ENCODE results near the gene NEDD4L.

GRCh38 chr18:58158459-58158858, 114.4 kb downstream of the NEDD4L start:
- no peak for TF ChIP-seq RARB (CRISPR knock-in tag; IDR thresholded peaks at IDR 0.05)
- no peak for TF ChIP-seq PATZ1 (CRISPR knock-in tag; IDR thresholded peaks at IDR 0.05; ENCODE audit: borderline replicate concordance)
- no peak for TF ChIP-seq GLIS3 (CRISPR knock-in tag; IDR thresholded peaks at IDR 0.05)
- TF ChIP-seq ZFP30 (CRISPR knock-in tag; IDR thresholded peaks at IDR 0.05), result no peak
- no peak for TF ChIP-seq PPARA (CRISPR knock-in tag; IDR thresholded peaks at IDR 0.05; ENCODE audit: borderline replicate concordance)
- no peak for TF ChIP-seq TCF4 (CRISPR knock-in tag; IDR thresholded peaks at IDR 0.05; ENCODE audit: borderline replicate concordance)
- no peak for TF ChIP-seq ZNF565 (CRISPR knock-in tag; conservative IDR thresholded peaks at IDR 0.05; ENCODE audit: low read depth)
- TF ChIP-seq ARNTL (CRISPR knock-in tag; IDR thresholded peaks at IDR 0.05; ENCODE audit: borderline replicate concordance, low read depth), result no peak
- no peak for TF ChIP-seq CSDC2 (CRISPR knock-in tag; IDR thresholded peaks at IDR 0.05)
- TF ChIP-seq ZC3H10 (CRISPR knock-in tag; IDR thresholded peaks at IDR 0.05), result no peak
- TF ChIP-seq ZNF8 (CRISPR knock-in tag; IDR thresholded peaks at IDR 0.05), result no peak
- no peak for TF ChIP-seq CREB5 (CRISPR knock-in tag; IDR thresholded peaks at IDR 0.05; ENCODE audit: low read depth)
- no peak for TF ChIP-seq OSR1 (CRISPR knock-in tag; IDR thresholded peaks at IDR 0.05)
